ENCODE measurements around the gene CTTNBP2. TPM values are rescaled to one million over a fixed set of nuclear protein-coding genes. Genes with fewer than 3 reads are reported as not detected.

CTTNBP2 gene
- total and polyA plus RNA-seq, 10 of the 15 experiments (the other 5 are each of a cell fraction or from before 2014, with no cell fraction given), result 0.04 to 0.43 TPM; not detected in 8

DNA sequence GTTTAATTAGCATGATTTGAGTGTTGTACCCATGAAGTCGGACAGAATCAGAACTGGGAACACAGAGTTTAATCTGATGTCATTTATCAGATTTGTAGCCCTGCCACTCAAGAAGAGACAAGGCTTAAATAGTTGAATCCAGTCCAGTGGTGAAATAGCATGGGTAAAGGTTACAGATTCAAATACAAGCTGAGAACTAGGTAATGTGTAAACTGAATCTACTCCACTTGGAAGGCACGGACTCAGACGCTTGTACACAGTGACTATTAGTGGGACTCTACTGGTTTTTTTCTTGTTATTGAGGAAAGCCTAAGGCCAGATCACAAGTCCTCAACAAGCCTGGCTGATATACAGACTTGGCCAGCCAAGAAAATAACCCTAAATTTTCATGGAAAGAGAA is 142.9 kb downstream of the CTTNBP2 start:
- ATAC-seq (no peak), FAIRE-seq (no peak)

More for the DNA sequence above, 142.9 kb downstream of the CTTNBP2 start:
- intact Hi-C loops (cut with micrococcal nuclease; ENCODE audit: unreplicated experiment), result no loop called here
- Histone ChIP-seq H3K9ac (ENCODE audit: control insufficient read depth, insufficient read depth, low read length) (no peak overlapping the region), H3K4me3 (no peak overlapping the region), H3K27ac (ENCODE audit: control insufficient read depth, insufficient read depth) (no peak overlapping the region), H4K20me1 (ENCODE audit: control insufficient read depth, insufficient read depth) (no peaks in the 10 kb centered on the region), H3K36me3 (ENCODE audit: control insufficient read depth in 2 of 2, insufficient read depth in 2 of 2, low read length in 1 of 2) (no peaks in the 10 kb centered on the region), H3K9me3 (replicated peaks; ENCODE audit: control insufficient read depth, insufficient read depth, low read length) (no peaks in the 10 kb centered on the region; the same call in 2 of the 3 replicates), H2AFZ (ENCODE audit: control insufficient read depth, low read depth, low read length) (no peak overlapping the region), H3K4me2 (ENCODE audit: control insufficient read depth, insufficient read depth) (no peak overlapping the region), H3K27me3 (replicated peaks in 1 of 2; ENCODE audit: control insufficient read depth in 2 of 2, insufficient read depth in 2 of 2, low read length in 1 of 2) (no peaks in the 10 kb centered on the region; a peak in 1 of 4 replicates), H3K79me2 (ENCODE audit: control insufficient read depth, insufficient read depth, low read length) (no peaks in the 10 kb centered on the region), H3K4me1 (ENCODE audit: control insufficient read depth, insufficient read depth, low read length) (no peaks in the 10 kb centered on the region)
- RAD21 ChIA-PET (ENCODE audit: unreplicated experiment), result interaction anchor here (1.2 to 2.2 kb wide), 3 partner anchors 14 to 142 kb away, joined by 3 to 13 read pairs (median 4); no protein-coding TSS in a partner anchor
- in situ Hi-C loops (cut with MboI), result no loop called here
- BruUV-seq (replicated peaks), result no TSS peak
- SMC1A ChIA-PET (ENCODE audit: uncharacterized antibody, unreplicated experiment), result interaction anchor here (1.0 to 4.7 kb wide), 10 partner anchors 14 to 330 kb away, joined by 3 to 33 read pairs (median 4); no protein-coding TSS in a partner anchor
- POLR2A ChIA-PET, result interaction anchor here (0.9 to 1.1 kb wide), 2 partner anchors 43 to 329 kb away, joined by 4 to 5 read pairs; no protein-coding TSS in a partner anchor
- WGBS (ENCODE audit: insufficient coverage, insufficient replicate concordance, low lambda C conversion rate, missing lambda C conversion rate), result 74% methylated on average over 3 of the region's 3 CpGs
- TF ChIP-seq MYC (IDR thresholded peaks at IDR 0.05; ENCODE audit: insufficient read depth, insufficient read length, insufficient replicate concordance, low read length, severe bottlenecking), result no peak
- TF ChIP-seq, protein P1, sequence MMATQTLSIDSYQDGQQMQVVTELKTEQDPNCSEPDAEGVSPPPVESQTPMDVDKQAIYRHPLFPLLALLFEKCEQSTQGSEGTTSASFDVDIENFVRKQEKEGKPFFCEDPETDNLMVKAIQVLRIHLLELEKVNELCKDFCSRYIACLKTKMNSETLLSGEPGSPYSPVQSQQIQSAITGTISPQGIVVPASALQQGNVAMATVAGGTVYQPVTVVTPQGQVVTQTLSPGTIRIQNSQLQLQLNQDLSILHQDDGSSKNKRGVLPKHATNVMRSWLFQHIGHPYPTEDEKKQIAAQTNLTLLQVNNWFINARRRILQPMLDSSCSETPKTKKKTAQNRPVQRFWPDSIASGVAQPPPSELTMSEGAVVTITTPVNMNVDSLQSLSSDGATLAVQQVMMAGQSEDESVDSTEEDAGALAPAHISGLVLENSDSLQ (IDR thresholded peaks at IDR 0.05), result peak; percentile 36; the same call in 1 of the 2 replicates
- CTCF ChIA-PET, result interaction anchor here (1.6 kb wide), 1 partner anchor 14 kb away, joined by 4 read pairs; no protein-coding TSS in a partner anchor
- no peak for DNase-seq (ENCODE audit: low read depth, low spot score)
